Measurements from ENCODE around the gene PPP1R12C.
"Not testable (repeated sequence)": the region's sequence is repeated elsewhere in the genome, so short reads cannot be mapped to it uniquely, and the experiment has no call there.

PPP1R12C gene

DNA sequence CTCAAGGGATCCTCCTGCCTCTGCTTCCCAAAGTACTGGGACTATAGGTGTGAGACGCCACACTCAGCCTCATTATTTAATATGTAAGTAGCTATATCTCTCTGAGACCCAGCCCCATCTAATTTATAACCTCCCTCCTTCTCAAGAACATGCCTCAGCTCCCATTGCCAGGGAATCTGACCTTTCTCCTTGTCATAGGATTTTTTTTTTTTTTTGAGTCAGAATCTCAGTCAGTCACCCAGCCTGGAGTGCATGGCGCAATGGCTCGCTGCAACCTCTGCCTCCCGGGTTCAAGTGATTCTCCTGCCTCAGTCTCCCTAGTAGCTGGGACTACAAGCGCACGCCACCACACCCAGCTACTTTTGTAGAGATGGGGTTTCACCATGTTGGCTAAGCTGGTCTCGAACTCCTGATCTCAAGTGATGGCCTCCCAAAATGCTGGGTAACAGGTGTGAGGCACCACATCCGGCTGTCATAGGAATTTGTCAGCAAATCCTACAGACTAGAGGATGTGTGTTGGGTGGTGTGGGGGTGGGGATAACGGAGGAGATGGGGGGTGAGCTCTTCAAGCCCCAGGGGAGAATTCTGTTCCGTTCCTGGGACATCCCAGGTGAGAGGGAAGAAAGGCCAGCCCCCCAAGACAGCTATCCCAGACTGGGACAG is 46.8 kb downstream of the PPP1R12C start:
- DNase-seq = no peak

DNA sequence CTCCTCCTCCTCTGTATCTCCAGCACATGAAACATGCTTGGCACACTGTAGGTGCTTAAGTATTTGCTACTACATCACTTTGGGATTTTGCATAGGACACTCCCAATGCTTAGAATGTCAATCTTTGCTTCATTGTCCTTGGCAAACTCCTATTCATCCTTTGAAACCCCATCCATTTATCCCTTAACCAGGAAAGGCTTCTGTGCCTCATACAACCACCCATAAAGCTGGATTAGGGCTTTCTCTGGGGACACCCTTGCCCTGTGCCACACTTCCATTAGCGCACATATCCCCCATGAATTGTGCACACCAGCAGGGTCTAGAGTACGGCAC is 47.6 kb downstream of the PPP1R12C start:
- DNase-seq = no peak

DNA sequence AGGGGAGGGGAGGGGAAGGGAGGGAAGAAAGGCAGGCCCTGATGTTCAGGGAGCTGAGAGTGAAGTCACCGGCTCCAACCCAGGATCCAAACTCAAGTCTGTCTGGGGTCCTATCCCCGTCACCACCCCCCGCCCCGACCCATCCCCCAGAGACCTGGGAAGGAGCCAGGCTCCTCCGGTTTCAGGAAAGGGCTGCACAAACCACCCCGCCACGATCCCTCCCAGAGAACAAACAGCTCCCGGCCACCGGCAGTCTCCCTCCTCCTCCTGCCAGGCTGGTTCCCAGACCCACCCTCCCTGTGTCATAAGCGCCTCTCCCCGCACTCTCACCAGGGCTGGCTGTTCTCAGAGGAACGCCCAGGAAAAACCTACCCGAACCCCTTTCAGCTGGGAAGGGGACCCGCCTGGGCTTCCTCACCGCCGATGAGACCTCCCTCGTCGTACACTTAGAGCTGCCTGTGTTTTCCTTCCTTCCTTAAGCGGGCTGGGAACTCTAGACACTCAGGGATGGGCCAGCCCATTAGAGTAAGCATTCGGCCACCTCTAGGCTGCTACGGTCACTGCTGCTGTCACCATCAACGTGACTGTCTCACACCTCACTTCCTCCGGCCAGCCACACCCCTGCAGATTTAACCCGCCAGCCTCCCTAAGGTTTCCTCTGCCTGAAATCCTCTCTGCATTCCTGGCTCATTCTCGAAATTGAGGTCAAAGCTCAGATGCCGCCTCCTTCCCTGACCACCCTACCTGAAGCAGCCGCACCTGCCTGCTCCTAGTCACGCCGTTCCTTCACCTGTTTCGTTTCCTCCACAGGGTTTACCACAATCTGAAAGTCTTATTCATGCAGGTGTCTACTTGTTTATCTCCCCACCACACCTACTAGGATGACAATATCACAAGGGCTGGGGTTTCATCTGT is 48.2 kb downstream of the PPP1R12C start:
- DNase-seq = no peak

- DNase-seq = no peak
Measured at GRCh38 chr19:55067869-55068268, 49.6 kb downstream of the PPP1R12C start.

DNA sequence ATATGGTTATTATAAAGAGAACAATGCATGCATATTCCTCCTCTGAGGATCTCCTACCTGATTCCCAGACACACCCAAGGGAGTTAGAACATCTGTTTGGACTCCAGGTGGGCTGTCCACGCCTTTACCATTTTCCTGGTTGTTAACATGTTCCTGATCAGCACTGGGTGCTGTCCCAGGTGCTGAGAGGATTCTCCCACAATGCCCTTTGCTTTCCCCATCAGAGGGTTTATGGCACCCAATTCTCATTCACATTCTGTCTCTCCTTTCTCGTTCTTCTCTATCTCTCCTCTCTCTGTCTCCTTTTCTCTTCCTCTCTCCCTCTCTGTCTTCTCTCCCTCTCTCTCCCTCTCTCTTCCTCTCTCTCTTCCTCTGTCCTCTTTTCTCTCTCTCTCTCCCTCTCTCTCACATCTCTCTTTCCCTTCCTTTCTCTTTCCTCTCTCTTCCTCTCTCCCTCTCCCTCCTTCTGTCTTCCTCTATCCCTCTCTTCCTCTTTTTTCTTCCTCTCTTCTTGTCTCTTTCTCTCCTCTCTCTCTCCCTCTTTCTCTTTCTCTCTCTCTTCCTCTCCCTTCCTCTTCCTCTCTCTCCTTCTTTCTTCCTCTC is 51.2 kb downstream of the PPP1R12C start:
- DNase-seq = no peak

DNA sequence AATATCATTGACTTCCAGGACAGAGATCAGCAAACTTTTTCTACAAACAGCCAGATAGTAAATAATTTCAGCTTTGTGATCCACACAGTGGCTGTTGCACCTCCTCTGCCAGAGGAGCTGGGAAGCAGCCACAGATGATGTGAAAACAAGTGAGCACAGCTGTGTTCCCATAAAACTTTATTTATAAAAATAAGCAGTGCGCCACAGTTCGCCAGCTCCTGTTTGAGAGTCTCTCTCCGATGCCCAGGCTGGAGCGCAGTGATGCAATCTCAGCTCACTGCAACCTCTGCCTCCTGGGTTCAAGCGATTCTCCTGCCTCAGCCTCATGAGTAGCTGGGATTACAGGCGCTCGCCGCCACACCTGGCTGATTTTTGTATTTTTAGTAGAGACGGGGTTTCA is 51.9 kb downstream of the PPP1R12C start:
- not testable (repeated sequence) for DNase-seq

DNA sequence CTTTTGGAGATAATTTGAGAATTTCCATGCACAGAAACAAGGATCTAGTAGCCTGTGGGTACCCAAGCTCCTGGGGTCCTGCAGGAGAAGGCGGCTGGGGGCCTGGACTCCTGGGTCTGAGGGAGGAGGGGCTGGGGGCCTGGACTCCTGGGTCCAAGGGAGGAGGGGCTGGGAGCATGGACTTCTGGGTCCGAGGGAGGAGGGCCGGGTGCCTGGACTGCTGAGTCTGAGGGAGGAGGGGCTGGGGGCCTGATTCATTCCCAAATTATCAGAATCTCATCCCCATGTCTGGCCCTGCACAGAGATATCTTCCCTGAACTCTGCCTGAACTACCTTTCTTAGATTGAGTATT is 54.0 kb downstream of the PPP1R12C start:
- no peak for DNase-seq

DNA sequence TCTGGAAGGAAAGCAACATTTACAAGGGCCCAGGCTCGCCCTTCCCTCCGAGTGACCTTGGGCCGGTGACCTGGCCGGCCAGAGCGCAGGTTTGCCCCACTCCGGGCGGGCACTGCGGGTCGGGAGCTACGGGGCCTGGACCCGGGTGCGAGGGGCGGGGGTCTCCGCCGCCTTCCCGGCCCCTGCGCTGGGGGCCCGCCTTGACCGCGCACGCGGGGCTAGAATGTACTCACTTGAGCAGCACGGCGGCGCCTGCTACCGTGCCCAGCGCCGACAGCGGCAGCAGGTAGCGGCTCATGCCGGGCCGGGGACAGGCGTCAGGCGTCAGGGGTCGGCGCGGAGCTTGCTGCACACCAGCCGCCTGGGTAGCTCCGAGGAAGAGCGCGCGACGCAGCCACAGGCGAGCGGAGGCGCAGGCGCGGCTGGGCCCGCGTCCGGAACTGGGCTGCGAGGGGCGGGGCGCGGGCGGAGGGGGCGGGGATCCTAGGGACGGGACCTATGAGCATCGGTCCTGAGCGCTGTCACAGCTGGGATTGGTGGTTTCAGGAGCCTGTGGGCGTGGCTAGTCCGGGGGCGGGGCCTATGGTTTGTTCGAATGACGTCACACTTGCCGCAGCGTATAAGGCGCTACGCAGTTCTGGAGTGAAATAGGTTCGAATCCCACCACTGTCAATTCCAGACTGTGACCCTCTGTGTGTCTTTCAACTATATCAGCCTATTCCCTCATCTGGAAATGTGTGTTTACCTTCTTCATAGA is 54.5 kb downstream of the PPP1R12C start, which contains the start of gene RDH13:
RDH13 (minus strand) TSS at position 414 of the 757 bp plus-strand sequence; CDS start at position 298, 116 bp downstream.
- DNase-seq = no peak

- not testable (repeated sequence) for DNase-seq
Measured at GRCh38 chr19:55060287-55060686, 57.1 kb downstream of the PPP1R12C start.

DNA sequence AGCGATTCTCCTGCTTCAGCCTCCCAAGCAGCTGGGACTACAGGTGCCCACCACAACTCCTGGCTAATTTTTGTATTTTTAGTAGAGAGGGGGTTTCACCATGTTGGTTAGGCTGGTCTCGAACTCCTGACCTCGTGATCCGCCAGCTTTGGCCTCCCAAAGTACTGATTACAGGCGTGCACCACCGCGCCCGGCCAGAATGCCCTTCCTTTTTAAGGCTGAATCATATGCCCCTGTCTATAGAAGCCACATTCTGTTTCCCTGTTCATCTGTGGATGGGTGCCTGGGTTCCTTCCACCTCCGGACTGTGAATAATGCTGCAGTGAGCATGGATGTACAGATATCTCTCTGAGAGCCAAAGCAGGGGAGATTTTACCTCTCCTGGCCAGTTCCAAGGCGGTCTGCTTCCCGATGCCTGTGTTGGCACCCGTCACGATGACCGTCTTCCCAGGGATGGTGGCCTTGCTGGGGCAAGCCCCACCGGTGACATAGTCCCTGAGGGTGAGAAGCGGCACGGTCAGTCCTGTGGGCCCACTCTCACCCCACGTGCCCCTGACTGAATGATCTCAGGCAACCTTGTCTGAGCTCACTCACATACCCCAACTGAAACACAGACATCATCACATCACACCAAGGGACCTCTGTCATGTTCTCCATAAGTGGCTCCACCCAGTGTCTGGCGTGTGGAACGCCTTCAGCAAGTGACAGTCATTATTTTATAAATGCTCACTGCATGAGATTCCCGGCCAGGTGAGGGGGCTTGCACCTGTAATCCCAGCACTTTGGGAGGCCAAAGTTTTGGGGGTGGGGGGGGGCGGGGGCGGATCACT is 58.4 kb downstream of the PPP1R12C start:
- DNase-seq = no peak

GRCh38 chr19:55056827-55057226 is 60.6 kb downstream of the PPP1R12C start:
- DNase-seq = no peak

- DNase-seq = no peak
Measured at GRCh38 chr19:55053735-55054134, 63.7 kb downstream of the PPP1R12C start.

- no peak for DNase-seq
Measured at GRCh38 chr19:55050749-55051532, 66.5 kb downstream of the PPP1R12C start.

DNA sequence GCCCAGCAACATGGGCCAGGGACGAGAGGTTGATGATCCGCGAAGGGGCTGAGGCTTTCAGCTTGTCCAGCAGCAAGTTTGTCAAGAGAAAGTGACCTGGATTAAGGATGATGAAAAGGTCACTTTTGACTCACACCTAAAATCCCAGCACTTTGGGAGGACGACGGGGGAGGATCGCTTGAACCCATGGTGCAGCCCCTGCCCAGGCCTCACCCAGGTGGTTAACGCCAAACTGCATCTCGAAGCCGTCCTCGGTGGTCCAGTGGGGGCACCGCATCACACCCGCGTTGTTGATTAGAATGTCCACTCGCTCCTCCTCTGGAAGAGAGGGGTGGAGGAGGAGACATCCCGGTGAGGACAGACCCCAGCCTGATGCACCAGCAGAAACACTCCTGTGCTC is 69.0 kb downstream of the PPP1R12C start:
- DNase-seq = no peak

DNA sequence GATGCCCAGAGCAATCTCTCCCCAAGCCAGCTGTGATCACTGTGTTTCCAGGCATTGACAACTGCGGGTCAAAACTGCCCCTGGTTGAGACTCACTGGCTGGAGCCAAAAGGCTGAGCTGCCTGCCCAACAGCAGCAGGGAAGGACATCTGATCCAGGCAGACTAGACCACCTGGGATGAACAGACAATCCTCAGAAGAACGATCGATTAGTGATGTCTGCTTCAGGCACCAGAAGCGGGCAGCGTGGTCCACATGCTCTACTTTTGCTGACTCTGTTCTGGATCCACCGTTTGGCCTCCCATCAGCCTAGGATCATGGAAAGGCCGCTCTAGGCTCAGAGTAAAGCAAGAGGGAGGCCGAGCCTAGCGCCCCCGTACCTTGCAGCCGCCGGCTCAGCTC is 69.5 kb downstream of the PPP1R12C start:
- no peak for DNase-seq

DNA sequence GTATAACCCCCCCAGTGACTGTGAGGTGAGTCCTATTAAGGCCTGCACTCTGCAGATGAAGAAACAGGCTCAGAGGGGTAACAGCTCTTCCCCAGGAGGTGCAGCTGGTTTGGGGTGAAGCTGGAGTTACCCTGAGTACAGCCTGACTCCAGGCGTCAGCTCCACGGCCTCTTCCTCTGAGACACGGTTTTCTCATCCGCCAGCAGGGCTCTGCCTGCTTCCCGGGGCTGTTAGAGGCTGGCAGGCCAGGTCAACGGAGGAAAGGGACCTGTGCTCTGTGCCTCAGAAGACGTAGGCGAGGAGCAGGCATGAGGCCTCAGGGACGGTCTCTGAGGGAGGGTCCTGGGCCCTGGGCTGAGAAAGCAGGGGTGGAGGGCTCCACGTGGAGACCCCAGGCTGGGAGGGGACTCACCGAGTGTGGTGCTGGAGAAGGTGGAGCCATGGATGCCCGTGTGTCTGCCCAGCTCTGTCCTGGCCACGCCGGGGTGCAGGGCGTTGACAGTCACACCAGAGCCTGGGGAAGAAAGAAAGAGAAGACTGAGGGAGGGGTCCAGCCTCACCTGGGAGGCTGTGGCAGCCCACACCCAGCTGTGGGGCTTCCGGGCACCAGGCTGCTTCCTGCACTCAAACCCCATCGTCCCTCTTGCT is 70.3 kb downstream of the PPP1R12C start:
- DNase-seq = no peak

DNA sequence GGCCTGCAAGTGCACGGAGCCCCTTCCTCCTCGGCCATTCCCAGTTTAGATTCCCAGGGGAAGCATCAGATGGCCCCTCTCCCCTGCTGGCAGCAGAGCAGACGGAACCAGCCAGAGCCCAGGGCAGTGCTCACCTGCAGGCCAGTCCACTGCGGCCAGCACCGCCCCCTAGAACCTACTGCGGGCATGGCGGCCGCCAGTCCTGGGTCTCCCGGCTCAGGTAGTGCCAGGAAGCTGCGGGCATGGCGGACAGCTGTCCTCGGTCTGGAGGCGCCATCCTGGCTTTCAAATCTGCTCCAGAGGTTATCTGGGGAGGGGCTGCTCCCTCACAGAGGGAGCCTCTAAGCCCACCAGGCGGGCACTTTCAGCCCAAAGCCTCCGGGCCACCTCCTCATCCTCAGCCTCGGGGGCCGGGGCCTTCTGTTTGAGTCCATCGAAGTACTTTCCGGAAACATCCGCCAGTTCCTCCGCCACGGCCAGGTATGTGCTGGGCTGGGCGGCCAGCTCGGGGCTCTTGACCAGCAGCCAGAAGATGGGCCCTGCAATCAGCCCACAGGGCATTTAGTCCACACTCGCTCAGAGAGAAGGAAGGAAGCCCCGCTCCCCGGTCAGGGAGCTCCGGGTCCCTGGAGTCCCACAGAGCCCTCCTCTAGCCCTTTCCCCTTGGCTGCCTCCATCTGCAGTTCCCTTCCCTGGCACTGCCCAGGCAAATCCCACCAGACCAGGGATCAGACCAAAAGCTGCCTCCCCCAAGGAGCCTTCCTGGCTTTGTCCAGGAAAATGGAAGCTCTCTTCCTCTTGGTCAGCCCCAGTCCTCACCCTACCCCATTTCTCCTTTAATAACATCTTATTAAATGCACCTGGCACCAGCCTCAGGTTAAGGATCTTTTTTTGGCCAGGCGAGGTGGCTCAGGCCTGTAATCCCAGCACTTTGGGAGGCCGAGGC is 72.4 kb downstream of the PPP1R12C start:
- no peak for DNase-seq

- DNase-seq = no peak
Measured at GRCh38 chr19:55044286-55044685, 73.2 kb downstream of the PPP1R12C start.

- no peak for DNase-seq
Measured at GRCh38 chr19:55042688-55043087, 74.7 kb downstream of the PPP1R12C start.

- DNase-seq = no peak
Measured at GRCh38 chr19:55042344-55042678, 75.1 kb downstream of the PPP1R12C start.

All from cortex of kidney (tissue), 1 donor.